Measurements from ENCODE around the gene CYSLTR2.

The CYSLTR2 gene

DNA sequence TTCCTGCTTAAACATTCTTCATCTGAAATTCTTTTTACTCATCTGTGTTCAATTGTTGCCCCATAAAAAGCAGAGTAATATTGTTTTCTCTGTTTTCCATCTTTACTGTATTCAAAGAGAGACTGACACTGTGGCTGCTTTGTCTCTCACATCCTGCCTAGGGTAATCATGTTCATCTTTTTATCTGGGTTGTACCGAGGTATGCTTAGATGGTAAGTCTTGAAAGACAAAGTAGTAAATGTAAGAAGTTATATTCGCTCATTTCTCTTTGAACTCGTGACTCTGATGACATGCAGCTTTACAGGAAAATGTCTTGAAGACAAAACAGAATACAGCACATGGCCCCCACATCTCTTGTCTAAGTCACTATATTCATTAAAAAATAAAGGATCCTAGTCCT is 20.0 kb upstream of the CYSLTR2 start:
- H3K4me3 ChIP-seq (ENCODE audit: low read depth, low read length) = no peak overlapping the region
- TF ChIP-seq, protein P1, sequence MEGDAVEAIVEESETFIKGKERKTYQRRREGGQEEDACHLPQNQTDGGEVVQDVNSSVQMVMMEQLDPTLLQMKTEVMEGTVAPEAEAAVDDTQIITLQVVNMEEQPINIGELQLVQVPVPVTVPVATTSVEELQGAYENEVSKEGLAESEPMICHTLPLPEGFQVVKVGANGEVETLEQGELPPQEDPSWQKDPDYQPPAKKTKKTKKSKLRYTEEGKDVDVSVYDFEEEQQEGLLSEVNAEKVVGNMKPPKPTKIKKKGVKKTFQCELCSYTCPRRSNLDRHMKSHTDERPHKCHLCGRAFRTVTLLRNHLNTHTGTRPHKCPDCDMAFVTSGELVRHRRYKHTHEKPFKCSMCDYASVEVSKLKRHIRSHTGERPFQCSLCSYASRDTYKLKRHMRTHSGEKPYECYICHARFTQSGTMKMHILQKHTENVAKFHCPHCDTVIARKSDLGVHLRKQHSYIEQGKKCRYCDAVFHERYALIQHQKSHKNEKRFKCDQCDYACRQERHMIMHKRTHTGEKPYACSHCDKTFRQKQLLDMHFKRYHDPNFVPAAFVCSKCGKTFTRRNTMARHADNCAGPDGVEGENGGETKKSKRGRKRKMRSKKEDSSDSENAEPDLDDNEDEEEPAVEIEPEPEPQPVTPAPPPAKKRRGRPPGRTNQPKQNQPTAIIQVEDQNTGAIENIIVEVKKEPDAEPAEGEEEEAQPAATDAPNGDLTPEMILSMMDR (IDR thresholded peaks at IDR 0.05; ENCODE audit: borderline replicate concordance, insufficient read depth, low read depth, low read length) = no peak

DNA sequence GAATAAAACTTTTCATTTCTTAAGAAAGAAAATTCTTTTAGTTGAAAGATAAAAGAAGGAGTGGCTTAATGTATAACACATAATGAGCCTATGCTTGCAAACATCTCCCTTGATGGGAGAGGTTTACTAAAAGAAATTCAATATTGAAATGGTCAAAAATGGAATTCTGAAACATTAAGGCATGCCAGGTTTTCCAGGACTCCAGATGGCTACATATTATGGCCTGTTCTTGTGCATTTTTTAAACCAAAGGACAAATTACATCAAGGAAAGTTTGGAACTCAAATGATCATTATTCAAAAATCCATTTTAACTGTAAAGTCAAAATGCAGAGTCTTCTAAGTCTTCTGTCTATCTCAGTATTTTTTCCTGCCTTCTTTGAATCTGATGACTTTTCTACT is 19.1 kb upstream of the CYSLTR2 start:
- TF ChIP-seq, protein P1 (IDR thresholded peaks at IDR 0.05; ENCODE audit: borderline replicate concordance, insufficient read depth, low read depth, low read length) = no peak

DNA sequence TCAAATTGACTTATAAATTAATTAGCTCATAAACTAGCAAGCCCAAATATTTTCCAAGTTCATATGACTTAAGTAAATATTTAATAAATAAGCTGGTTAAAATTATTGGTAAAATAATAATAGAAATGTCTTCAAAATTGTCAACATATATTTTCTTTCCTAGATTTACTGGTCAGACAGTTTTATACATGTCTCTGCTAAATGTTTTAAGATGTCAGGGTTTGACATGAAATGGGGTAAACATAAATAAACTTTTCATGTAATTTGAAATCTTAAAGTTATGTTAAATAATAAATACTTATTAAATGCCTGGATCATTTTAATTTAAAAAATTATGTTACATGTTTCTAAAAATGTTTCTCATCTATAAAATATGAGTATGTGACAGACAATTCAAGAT is 18.3 kb upstream of the CYSLTR2 start:
- TF ChIP-seq, protein P1 (IDR thresholded peaks at IDR 0.05; ENCODE audit: borderline replicate concordance, insufficient read depth, low read depth, low read length) = no peak
- H3K4me3 ChIP-seq (ENCODE audit: low read depth, low read length) = no peak overlapping the region

More for the DNA sequence above, 19.1 kb upstream of the CYSLTR2 start:
- no peak overlapping the region for H3K4me3 ChIP-seq (ENCODE audit: low read depth, low read length)

DNA sequence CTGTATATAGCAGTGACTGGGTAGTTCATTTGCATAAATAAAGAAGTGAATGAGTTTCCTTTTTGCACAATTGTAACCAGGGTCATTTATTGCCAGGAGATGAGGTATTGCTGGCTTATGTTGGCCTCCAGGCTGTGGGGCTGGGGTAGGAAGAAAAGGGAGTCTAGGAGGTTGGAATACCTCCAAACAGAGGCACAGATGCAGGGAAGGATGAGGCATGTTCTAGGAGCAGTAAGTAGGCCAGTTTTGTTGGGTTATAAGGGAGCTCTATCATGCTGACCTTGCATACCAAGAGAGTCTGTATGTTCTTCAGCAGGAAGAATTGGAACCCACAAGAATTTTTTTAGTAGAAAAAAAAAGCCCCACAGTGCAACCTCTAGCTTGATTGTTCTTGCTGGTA is 17.2 kb upstream of the CYSLTR2 start:
- no peak overlapping the region for H3K4me3 ChIP-seq (ENCODE audit: low read depth, low read length)
- TF ChIP-seq, protein P1 (IDR thresholded peaks at IDR 0.05; ENCODE audit: borderline replicate concordance, insufficient read depth, low read depth, low read length) = no peak

DNA sequence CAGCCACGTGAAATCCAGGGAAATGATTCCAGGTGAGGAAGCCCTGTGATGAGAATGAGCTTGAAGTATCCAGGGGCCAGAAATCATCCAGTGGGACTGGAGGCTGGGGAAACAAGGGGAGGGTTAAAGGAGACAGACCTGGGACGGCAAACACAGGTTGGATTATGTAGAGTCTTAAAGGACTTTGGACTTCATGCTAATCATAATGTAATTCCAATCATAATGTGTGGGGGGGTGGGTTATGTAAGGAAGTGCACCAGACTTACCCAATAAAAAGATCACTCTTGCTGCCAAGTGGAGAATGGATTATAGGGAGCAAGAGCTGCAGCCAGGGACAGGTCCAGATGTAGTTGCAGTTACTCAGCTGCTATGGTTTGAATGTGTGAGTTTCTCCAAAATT is 16.1 kb upstream of the CYSLTR2 start:
- no peak overlapping the region for H3K4me3 ChIP-seq (ENCODE audit: low read depth, low read length)
- TF ChIP-seq, protein P1 (IDR thresholded peaks at IDR 0.05; ENCODE audit: borderline replicate concordance, insufficient read depth, low read depth, low read length) = no peak

DNA sequence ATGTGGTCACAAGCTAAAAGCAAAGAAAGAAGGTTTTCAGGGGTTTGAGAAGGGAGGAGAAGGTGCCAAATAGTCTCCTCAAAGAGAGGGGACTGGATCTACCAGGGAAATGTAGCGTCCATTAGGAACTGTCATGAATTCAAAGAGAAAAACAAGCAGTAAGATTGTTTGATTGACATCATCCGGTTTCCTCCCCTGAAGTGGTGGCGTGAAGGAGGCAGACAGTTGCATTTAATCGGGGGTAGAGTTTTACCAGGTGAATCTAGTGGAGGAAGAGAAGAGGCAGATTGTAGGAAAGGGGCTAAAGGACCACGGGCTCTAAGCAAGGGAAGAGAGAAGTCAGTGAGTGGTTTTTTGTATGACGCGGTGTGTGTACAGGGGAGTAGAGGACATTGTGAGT is 13.0 kb upstream of the CYSLTR2 start:
- TF ChIP-seq, protein P1 (IDR thresholded peaks at IDR 0.05; ENCODE audit: borderline replicate concordance, insufficient read depth, low read depth, low read length) = no peak
- H3K4me3 ChIP-seq (ENCODE audit: low read depth, low read length) = no peak overlapping the region

DNA sequence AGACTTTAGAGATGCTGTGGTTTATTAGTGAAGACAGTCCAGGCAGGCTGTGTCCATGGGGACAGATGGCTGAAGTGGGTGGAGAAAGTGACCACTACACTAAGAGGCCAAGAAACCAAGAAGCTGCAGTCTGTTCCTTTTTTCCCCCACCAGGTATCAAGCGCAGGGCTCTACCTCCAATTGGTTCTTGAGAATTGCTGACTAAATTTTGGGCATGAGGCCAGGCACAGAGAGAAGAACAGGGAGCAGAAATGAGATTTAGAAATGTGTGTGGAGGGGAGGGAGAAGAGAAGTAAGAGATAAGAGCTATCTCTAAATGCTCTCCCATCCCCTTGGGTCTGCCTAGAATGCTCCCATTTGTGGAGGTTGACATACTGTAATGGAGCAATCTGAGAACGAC is 12.3 kb upstream of the CYSLTR2 start:
- no peak overlapping the region for H3K4me3 ChIP-seq (ENCODE audit: low read depth, low read length)
- TF ChIP-seq, protein P1 (IDR thresholded peaks at IDR 0.05; ENCODE audit: borderline replicate concordance, insufficient read depth, low read depth, low read length) = no peak
